NCI-H345 (cell line): ENCODE measurements around the gene BCKDHA.

Source experiments
- DNase-seq: peaks from one replicate; lab custom pipeline; 2025; lab: John Stamatoyannopoulos, UW

Gene BCKDHA

DNA sequence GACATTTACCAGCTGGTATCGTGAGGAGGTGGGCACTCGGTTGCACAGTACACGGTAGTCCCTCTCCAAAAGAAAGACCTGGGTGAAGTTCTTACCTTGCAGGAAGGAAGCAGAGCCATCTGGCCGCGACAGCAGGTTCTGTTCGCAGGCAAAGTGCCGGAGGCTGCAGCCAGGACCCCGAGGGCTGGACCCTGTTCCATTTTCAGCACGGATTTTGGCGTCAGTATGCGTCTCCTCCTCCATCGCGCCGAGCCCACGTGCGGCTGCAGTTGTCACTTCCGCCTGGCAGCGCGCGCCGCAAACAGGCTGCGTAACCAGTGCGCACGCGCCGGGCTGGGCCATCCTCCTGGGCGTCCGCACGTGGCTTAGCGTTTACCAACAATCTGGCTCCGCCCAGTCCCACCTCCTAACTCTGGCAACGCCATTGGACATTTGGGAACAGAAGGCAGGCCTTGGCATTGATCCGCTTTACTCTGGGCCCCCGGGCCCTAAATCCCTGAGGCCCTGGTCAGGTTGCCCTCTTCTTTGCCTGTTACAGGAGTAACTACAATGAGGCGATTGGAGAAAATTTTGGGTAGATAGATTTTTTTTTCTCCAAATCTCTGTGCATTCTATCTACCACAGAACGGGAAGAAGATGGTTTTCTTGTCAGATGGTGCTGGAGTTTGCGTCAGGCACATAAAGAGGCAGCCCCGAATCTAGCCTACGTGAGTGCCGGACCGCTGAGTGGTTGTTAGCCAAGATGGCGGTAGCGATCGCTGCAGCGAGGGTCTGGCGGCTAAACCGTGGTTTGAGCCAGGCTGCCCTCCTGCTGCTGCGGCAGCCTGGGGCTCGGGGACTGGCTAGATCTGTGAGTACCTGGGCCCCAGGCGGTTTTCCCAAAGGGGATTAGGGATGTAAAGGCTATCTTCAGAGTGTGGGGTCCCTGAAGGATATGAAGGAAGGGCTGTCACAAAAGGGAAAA, at the start of gene BCKDHA, which contains the start of gene EXOSC5:
TSS of gene BCKDHA (plus strand) at position 733 of the 964 bp plus-strand sequence. CDS start at position 743, 10 bp downstream.
TSS of gene EXOSC5 (minus strand) at position 274 of the 964 bp plus-strand sequence. CDS start at position 243, 31 bp downstream.
- peak; percentile 98 for DNase-seq

GRCh38 chr19:41350735-41351338, 46.8 kb upstream of the BCKDHA start:
- no peak for DNase-seq

- DNase-seq = no peak
These were observed 46.0 kb upstream of the BCKDHA start for GRCh38 chr19:41351339-41352245.

DNA sequence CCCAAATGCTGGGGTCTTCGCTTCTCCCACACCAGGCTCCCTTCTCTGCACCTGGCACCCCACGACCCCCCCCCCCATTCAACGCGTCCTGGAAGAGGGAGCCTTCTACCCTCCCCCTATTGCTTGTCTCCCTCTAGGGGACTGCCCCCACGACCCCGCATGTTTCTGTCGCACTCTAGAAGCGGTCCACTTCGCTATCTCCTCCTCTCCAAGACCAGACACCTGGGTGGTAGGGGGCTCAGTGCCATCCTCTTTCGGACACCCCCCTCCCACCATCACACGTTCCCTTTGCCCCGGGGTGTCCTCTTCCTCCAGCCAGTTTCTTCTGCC, 45.4 kb upstream of the BCKDHA start:
- DNase-seq = no peak

- peak; percentile 18 for DNase-seq
These were observed 44.8 kb upstream of the BCKDHA start for GRCh38 chr19:41352609-41353465.

DNA sequence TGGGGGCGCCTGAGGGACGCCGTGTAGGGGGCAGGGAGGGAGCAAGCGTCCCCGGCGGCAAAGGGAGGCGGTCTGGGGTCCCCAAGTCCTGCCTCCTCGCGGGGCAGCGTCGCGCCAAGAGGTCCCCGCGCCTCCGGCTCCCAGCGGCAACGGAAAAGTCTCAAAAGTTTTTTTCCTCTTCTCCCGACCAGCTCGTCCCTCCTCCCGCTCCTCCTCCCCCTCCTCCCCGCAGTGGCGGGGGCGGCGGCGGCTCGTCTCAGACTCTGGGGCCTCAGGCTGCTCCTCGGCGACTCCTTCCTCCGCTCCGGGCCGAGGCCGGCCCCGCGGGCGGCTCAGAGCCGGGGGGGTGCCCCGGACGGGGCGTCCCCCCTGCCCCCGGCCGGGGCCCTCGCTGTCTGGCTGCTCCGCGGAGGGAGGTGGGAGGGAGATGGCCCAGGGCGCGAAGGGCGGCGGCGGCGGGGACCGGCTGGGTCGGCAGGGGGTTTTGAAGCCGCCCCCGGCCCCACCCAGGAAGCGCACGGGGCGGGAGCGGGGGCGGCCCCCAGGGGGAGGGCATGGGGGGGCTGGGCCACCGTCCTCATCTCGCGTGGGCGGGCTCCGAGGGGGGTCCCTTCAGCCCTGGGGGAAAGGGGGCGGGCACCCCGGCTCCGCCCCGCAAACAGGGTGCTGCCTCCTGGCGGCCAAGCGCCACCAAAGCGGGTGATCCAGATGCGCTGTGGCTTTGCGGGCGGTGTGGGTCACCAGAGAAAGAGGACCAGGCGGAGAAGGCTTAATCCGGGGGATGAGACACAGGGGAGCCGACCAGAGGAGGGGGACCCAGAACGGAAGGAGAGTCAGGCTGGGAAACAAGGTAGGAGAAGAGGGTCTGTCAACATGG, 43.9 kb upstream of the BCKDHA start, which contains the start of gene TGFB1:
TSS of gene TGFB1 (minus strand) at position 457 of the 877 bp plus-strand sequence. CDS start 878 bp downstream, outside the sequence.
- DNase-seq = peak; percentile 32

GRCh38 chr19:41354343-41354953, 43.2 kb upstream of the BCKDHA start:
- no peak for DNase-seq

DNA sequence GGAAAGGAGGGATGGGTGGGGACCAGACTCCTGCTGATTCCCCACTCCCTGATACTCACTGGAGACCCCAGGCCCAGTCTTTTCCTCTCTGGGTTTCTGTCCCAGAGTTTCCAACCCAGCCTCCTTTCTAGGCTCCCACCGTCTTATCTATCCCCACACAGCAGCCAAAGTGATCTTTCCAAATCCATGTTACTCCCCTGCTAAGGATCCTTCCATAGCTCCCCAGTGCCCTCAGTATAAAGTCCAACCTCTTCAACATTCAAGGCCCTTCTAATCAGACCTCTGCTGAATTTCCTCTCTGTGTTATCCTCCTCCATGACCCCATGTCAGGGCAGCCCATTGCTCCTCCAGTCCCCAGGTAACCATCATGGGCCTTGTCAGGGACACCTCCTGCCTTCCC, 42.6 kb upstream of the BCKDHA start:
- DNase-seq = no peak

GRCh38 chr19:41355802-41356201, 41.8 kb upstream of the BCKDHA start:
- no peak for DNase-seq

DNA sequence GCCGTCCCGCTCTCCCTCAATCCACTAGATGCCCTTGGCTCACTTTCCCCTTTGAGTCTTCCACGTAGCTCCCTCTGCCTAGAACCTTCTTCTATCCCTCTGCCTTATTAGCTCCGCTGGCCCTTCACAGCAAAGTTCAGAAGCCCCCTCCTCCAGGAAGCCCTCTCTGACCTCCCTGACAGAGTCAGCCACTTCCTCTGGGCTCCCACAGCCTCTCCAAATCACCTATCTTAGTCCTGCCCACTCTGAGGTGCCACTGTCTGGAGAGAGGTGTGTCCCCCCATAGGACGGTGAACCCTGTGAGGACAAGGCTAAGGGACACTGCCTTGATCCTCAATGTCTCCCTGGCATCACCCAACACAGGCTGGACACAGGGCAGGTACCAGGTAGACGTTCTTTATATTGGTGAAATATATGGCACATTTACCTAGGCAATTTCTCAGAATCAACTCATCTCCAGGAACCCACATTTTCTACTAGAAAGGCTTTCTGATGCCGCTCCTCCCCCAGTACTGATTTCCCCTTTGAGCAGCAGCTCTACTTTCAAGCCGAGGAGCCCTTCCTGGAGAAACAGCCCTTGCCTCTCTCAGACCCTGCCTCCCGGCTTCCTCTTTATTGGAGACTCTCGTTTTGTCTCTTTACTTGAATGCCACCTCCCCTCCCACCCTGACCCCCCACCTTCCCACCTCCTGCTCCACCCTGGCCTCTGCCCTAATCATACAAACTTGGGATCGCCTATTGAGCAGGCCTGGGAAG, 40.5 kb upstream of the BCKDHA start:
- no peak for DNase-seq

GRCh38 chr19:41357746-41358145, 39.9 kb upstream of the BCKDHA start:
- no peak for DNase-seq

- DNase-seq = no peak
These were observed 37.9 kb upstream of the BCKDHA start for GRCh38 chr19:41359741-41360140.

DNA sequence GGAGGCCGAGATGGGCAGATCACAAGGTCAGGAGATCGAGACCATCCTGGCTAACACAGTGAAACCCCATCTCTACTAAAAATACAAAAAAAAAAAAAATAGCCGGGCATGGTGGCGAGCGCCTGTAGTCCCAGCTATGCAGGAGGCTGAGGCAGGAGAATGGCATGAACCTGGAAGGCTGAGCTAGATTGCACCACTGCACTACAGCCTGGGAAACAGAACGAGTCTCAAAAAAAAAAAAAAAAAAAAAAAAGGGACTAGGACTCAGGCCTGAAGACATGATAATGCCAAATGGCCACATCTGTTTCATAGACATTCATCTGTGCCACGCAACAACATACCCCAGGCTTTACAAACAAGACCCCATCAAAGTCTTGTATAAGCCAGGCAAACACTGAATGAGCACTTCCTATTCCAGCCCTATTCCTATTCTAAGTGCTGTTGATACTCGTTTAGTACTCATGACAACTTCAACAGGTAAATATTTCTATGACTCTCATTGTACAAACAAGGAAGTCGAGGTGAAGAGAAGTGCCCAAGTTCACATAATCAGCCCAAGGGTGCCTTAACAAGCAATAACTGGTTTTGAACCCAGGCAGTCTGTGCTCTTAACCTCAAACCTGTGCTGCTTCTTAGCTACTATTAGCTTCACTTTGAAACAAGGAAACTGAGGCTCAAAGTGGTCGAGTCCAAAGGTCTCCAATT, 35.3 kb upstream of the BCKDHA start:
- DNase-seq = no peak

DNA sequence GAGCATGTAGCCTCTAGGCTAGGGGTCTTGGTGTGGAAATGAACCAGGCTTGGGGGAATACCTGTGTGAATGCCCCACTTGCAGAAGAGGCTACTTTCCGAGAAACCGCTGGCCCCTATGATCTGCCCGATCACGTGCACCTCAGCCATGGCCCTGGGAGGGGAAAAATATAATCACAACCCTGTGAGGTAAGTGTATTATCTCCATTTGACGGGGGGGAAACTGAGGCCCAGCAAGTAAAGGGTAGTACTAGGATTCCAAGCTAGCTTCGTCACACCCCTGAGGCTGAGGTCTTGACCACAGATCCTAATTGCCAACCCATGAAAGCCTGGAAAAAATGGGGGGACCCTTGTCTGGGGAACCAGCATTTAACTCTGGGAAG, 34.3 kb upstream of the BCKDHA start:
- DNase-seq = no peak

DNA sequence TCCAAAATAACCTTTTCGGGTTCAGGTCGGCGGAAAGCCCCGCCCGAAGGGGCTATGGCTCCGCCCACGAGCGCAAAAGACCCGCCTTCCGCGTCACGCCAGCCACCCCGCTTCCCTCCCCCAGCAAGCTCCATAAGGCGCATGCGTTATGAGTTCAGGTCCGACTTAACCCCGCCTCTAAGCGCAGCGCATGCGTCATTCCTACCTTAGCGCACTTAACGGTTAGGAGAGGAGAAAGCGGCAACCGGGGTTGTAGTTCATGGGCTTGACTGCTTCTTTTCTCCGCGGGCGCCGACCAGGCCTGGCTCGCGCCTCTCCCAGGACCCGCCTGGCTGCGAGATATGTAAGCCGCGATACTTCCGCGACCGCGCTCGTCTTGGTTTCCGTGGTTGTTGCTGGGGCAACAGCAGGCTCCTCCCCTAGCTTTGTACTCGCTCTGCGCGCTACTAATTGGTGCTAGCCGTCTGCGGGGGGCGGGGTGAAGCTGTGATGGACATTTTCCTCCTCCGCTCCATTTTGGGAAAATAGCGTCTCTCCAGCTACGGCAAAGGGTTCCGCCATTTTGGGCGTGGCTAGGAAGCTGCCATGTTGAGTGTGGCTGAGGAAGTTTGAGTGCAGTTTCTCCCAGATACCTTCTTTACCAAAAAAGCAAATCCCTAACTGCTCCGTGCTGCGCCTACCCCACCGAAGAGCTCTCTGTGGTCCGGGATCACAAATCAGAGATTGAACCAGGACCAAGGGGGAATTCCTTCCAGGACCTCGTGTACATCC, 33.7 kb upstream of the BCKDHA start, which contains the start of gene B9D2:
TSS of gene B9D2 (minus strand) at position 397 of the 771 bp plus-strand sequence. CDS start 630 bp downstream, outside the sequence.
- peak; percentile 97 for DNase-seq

DNA sequence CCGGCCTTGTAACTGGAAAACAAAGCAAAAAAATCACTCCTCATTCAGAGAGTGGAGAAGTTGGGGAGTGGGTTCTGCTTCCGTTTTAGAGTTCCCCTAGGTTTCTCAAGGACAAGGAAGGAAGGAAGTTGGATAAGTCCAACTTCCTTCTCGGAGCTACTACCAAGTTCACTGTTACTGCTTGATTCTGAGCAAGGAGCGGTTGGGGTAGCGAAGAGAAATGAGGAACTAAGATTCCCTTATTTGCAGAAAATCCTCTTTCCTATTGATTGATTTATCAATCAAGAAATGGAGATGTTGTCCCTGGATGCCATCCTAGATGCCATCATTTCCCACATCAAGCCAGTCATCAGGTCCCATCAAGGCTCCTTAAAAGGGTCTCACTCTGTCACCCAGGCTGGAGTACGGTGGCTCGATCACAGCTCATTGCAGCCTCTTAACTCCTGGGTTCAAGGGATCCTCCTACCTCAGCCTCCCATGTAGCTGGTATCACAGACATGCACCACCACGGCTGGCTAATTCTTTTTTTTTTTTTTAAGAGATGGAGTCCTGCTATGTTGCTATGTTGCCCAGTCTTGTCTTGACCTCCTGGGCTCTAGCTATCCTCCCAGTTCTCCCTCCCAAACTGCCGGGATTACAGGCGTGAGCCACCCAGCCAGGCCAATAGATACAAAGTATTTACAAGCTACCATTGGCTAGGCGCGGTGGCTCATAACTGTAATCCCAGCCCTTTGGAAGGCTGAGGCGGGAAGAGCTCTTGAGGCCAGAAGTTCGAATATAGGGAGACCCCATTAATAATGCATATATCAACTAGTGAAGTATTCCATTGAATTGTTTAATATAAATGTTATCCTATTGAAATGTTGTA, 32.9 kb upstream of the BCKDHA start:
- DNase-seq = no peak
